Measurements from ENCODE around the gene ZNF827.
A peak's percentile ranks its signal among the peaks of the same experiment; 100 is the strongest.

Gene ZNF827

DNA sequence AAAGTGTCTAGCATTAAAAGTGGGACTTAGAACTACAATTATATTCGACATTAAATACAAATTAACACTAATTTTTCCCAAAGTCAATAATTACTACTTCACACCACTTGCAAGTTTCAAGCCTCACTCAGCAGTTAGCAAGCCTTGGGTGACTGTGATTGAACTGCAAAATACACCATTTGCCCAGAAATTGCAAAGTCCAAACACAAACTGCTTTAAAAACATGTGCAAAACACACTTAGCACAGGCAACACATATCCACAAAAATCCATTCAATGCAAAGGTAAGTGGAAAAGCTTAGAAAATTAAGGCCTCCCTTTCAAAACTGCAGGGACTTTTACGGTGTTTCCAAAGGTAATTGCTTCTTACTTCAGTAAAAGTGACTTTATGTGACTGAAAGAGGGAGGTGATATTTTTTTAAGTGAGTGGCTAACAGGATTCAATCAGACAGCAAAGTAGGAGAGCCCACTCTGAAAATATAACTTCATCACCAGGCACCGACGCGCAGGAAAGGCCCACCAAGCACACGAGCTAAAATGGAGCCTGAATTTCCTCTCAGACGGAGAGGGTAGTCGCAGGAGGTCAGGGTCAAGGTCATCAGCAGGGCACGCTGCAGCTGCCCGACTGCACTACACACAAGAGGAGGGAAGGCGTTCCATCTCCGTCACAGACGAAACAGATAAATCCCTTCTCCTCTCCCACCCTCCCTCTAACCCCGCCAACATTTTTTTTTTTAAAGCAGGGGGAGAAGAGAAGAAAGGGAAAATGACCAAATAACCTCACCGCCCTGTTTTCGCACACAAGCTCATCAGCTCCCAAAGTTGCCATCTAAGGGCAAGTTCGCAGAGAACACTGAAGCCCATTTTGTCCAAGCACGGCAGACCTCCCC, 3.1 kb downstream of the ZNF827 start (continued):
- no peak for TF ChIP-seq ZNF248 (tag by site-specific recombination; IDR thresholded peaks at IDR 0.05)
- TF ChIP-seq ZNF677 (tag by site-specific recombination; IDR thresholded peaks at IDR 0.05), result no peak
- TF ChIP-seq TRIM28 (IDR thresholded peaks at IDR 0.05; ENCODE audit: borderline replicate concordance, low read length), result no peak
- TF ChIP-seq, protein P1, sequence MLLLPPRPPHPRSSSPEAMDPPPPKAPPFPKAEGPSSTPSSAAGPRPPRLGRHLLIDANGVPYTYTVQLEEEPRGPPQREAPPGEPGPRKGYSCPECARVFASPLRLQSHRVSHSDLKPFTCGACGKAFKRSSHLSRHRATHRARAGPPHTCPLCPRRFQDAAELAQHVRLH (tag by site-specific recombination; IDR thresholded peaks at IDR 0.05), result peak; percentile 13; the same call in 1 of the 2 replicates
- TF ChIP-seq, protein P2, sequence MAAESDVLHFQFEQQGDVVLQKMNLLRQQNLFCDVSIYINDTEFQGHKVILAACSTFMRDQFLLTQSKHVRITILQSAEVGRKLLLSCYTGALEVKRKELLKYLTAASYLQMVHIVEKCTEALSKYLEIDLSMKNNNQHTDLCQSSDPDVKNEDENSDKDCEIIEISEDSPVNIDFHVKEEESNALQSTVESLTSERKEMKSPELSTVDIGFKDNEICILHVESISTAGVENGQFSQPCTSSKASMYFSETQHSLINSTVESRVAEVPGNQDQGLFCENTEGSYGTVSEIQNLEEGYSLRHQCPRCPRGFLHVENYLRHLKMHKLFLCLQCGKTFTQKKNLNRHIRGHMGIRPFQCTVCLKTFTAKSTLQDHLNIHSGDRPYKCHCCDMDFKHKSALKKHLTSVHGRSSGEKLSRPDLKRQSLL (tag by site-specific recombination; IDR thresholded peaks at IDR 0.05), result no peak
- TF ChIP-seq KLF16 (tag by site-specific recombination; IDR thresholded peaks at IDR 0.05), result no peak
- peak; percentile 42 for TF ChIP-seq ZNF341 (tag by site-specific recombination; IDR thresholded peaks at IDR 0.05; ENCODE audit: low read depth)

GRCh38 chr4:145934434-145935047, 4.1 kb downstream of the ZNF827 start:
- ChIA-PET CTCF (no interaction called here), POLR2A (no interaction called here)
- peak overlapping the region; percentile 35; the same call in 1 of the 2 replicates for H3K27ac ChIP-seq (ENCODE audit: extremely low read depth, low read depth, low read length)
- H3K36me3 ChIP-seq (ENCODE audit: control insufficient read depth in 2 of 2, insufficient read depth in 1 of 2, low read length in 2 of 2), result no peaks in the 10 kb centered on the region
- H3K9me3 ChIP-seq (ENCODE audit: control insufficient read depth, insufficient read depth, low read depth, low read length), result no peaks in the 10 kb centered on the region
- H3K4me3 ChIP-seq (ENCODE audit: low read depth, low read length), result no peak overlapping the region
- H3K4me1 ChIP-seq (ENCODE audit: control insufficient read depth, insufficient read depth, low read length), result peaks cover 11% of the 10 kb centered on the region
- TF ChIP-seq MZF1 (tag by site-specific recombination; IDR thresholded peaks at IDR 0.05; ENCODE audit: borderline replicate concordance), result no peak
- no peak for TF ChIP-seq KLF10 (tag by site-specific recombination; IDR thresholded peaks at IDR 0.05)
- TF ChIP-seq TRIM28 (IDR thresholded peaks at IDR 0.05; ENCODE audit: borderline replicate concordance, low read length), result no peak
- TF ChIP-seq ZNF266 (tag by site-specific recombination; IDR thresholded peaks at IDR 0.05; ENCODE audit: low read depth), result no peak
- TF ChIP-seq SP2 (tag by site-specific recombination; IDR thresholded peaks at IDR 0.05), result no peak
- no peak for TF ChIP-seq ZNF776 (tag by site-specific recombination; IDR thresholded peaks at IDR 0.05; ENCODE audit: borderline replicate concordance)
- TF ChIP-seq ZNF223 (tag by site-specific recombination; IDR thresholded peaks at IDR 0.05), result no peak
- TF ChIP-seq, protein P3, sequence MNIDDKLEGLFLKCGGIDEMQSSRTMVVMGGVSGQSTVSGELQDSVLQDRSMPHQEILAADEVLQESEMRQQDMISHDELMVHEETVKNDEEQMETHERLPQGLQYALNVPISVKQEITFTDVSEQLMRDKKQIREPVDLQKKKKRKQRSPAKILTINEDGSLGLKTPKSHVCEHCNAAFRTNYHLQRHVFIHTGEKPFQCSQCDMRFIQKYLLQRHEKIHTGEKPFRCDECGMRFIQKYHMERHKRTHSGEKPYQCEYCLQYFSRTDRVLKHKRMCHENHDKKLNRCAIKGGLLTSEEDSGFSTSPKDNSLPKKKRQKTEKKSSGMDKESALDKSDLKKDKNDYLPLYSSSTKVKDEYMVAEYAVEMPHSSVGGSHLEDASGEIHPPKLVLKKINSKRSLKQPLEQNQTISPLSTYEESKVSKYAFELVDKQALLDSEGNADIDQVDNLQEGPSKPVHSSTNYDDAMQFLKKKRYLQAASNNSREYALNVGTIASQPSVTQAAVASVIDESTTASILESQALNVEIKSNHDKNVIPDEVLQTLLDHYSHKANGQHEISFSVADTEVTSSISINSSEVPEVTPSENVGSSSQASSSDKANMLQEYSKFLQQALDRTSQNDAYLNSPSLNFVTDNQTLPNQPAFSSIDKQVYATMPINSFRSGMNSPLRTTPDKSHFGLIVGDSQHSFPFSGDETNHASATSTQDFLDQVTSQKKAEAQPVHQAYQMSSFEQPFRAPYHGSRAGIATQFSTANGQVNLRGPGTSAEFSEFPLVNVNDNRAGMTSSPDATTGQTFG (tag by site-specific recombination; IDR thresholded peaks at IDR 0.05; ENCODE audit: borderline replicate concordance), result no peak
- TF ChIP-seq ZNF26 (tag by site-specific recombination; IDR thresholded peaks at IDR 0.05), result no peak
- TF ChIP-seq YY2 (tag by site-specific recombination; IDR thresholded peaks at IDR 0.05), result no peak
- no peak for TF ChIP-seq ZNF544 (tag by site-specific recombination; IDR thresholded peaks at IDR 0.05)
- 0 out of 2 replicates have a peak, but pooled peaks have one; percentile 20 for TF ChIP-seq ZNF600 (tag by site-specific recombination; IDR thresholded peaks at IDR 0.05)
- TF ChIP-seq ZNF274 (IDR thresholded peaks at IDR 0.05; ENCODE audit: low read length), result no peak
- no peak for TF ChIP-seq ZNF274 (tag by site-specific recombination; IDR thresholded peaks at IDR 0.05; ENCODE audit: borderline replicate concordance)
- TF ChIP-seq KLF8 (tag by site-specific recombination; IDR thresholded peaks at IDR 0.05), result no peak
- TF ChIP-seq PRDM10 (tag by site-specific recombination; IDR thresholded peaks at IDR 0.05), result peak; percentile 56; the same call in 1 of the 2 replicates
- TF ChIP-seq ATF2 (tag by site-specific recombination; IDR thresholded peaks at IDR 0.05; ENCODE audit: low read depth), result no peak

All from HEK293 (cell line).